ENCODE data around the gene TRIP10. TPM values are rescaled to one million over a fixed set of nuclear protein-coding genes. Genes with fewer than 3 reads are reported as not detected.
"Not testable (repeated sequence)": the region's sequence is repeated elsewhere in the genome, so short reads cannot be mapped to it uniquely, and the experiment has no call there.

TRIP10 gene
- polyA plus RNA-seq, 1 donor from 2014 or later: 0.76 TPM

DNA sequence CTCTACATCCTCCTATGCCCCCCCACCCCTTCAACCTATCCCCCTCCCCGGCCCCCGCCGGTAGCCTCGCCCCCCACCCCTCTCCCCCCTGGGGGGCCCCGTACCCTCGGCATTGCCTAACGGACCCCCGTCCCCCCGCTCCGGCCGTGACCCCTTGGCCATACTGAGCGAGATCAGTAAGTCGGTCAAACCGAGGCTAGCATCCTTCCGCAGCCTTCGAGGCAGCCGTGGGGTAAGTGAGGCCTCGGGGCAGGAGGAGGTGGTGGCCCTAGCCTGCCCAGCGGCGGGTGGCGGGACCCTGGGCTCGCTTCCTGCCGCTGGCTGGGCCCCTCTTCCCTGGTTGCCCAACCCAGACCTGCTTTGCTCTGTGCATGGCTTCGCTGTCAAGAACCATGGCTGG lies 6.5 kb downstream of the TRIP10 start:
- Histone ChIP-seq H3K9ac (ENCODE audit: low read length) (no peak overlapping the region), H3K9me2 (ENCODE audit: insufficient read depth, low read length) (no peaks in the 10 kb centered on the region), H3K4me2 (ENCODE audit: low read length) (no peak overlapping the region), H3K36me3 (ENCODE audit: insufficient read depth, low read length) (no peaks in the 10 kb centered on the region), H3K79me2 (replicated peaks; ENCODE audit: insufficient read depth, low read length) (no peaks in the 10 kb centered on the region), H3F3A (ENCODE audit: insufficient read depth, low read length, poor library complexity, severe bottlenecking) (no peaks in the 10 kb centered on the region), H3K4me3 (ENCODE audit: low read length) (no peak overlapping the region), H3K27ac (ENCODE audit: low read length) (no peak overlapping the region), H2AFZ (ENCODE audit: low read depth, low read length) (no peak overlapping the region), H3K9me3 (ENCODE audit: low read length) (no peaks in the 10 kb centered on the region), H4K20me1 (ENCODE audit: insufficient read depth) (no peaks in the 10 kb centered on the region), H3K27me3 (ENCODE audit: insufficient read depth, low read depth, low read length) (no peaks in the 10 kb centered on the region)
- TF ChIP-seq POLR2AphosphoS5 (IDR thresholded peaks at IDR 0.05): no peak

GRCh38 chr19:6748543-6748942 lies 9.1 kb downstream of the TRIP10 start:
- H3F3A ChIP-seq (ENCODE audit: insufficient read depth, low read length, poor library complexity, severe bottlenecking); H3K9me3 ChIP-seq (ENCODE audit: low read length); H2AFZ ChIP-seq (ENCODE audit: low read depth, low read length); H3K27ac ChIP-seq (ENCODE audit: low read length); H3K27me3 ChIP-seq (ENCODE audit: insufficient read depth, low read depth, low read length); H3K4me3 ChIP-seq (ENCODE audit: low read length); H3K79me2 ChIP-seq (replicated peaks; ENCODE audit: insufficient read depth, low read length); H3K4me2 ChIP-seq (ENCODE audit: low read length); H3K36me3 ChIP-seq (ENCODE audit: insufficient read depth, low read length); H3K9ac ChIP-seq (ENCODE audit: low read length); H3K9me2 ChIP-seq (ENCODE audit: insufficient read depth, low read length); H4K20me1 ChIP-seq (ENCODE audit: insufficient read depth): not testable (repeated sequence)

- Histone ChIP-seq H3K27me3 (ENCODE audit: insufficient read depth, low read depth, low read length) (peaks cover 8% of the 10 kb centered on the region), H2AFZ (ENCODE audit: low read depth, low read length) (no peak overlapping the region), H3K9ac (ENCODE audit: low read length) (no peak overlapping the region), H3K79me2 (replicated peaks; ENCODE audit: insufficient read depth, low read length) (no peaks in the 10 kb centered on the region), H3K9me2 (ENCODE audit: insufficient read depth, low read length) (no peaks in the 10 kb centered on the region), H3K27ac (ENCODE audit: low read length) (no peak overlapping the region), H3F3A (ENCODE audit: insufficient read depth, low read length, poor library complexity, severe bottlenecking) (no peaks in the 10 kb centered on the region), H3K4me2 (ENCODE audit: low read length) (no peak overlapping the region), H3K36me3 (ENCODE audit: insufficient read depth, low read length) (no peaks in the 10 kb centered on the region), H4K20me1 (ENCODE audit: insufficient read depth) (no peaks in the 10 kb centered on the region), H3K9me3 (ENCODE audit: low read length) (no peaks in the 10 kb centered on the region), H3K4me3 (ENCODE audit: low read length) (no peak overlapping the region)
- TF ChIP-seq MXI1 (conservative IDR thresholded peaks at IDR 0.05; ENCODE audit: poor library complexity, severe bottlenecking) (no peak), SMC3 (conservative IDR thresholded peaks at IDR 0.05; ENCODE audit: poor library complexity) (no peak), RAD21 (conservative IDR thresholded peaks at IDR 0.05) (no peak), REST (IDR thresholded peaks at IDR 0.05; ENCODE audit: borderline replicate concordance) (no peak), TAF1 (IDR thresholded peaks at IDR 0.05; ENCODE audit: low read depth) (no peak), EZH2 (IDR thresholded peaks at IDR 0.05; ENCODE audit: borderline replicate concordance, insufficient read depth, low read length, poor library complexity, severe bottlenecking) (no peak), EP300 (conservative IDR thresholded peaks at IDR 0.05; ENCODE audit: poor library complexity, severe bottlenecking) (no peak), POLR2AphosphoS5 (IDR thresholded peaks at IDR 0.05) (no peak), CTCF (IDR thresholded peaks at IDR 0.05; ENCODE audit: poor library complexity, severe bottlenecking) (no peak)
These were observed 10.6 kb downstream of the TRIP10 start for GRCh38 chr19:6750062-6750461.
